Measurements from ENCODE around the gene IRF9. TPM values are rescaled to one million over a fixed set of nuclear protein-coding genes. Genes with fewer than 3 reads are reported as not detected.

The IRF9 gene
- 54.0 and 57.1 TPM in 2 replicates for total RNA-seq

GRCh38 chr14:24160850-24161804 is at the start of gene IRF9:
TSS of gene IRF9 (plus strand) at chr14:24161265. CDS start at chr14:24162145, 880 bp downstream.

GRCh38 chr14:24114532-24115421 is 46.3 kb upstream of the IRF9 start, which contains the start of the genes DCAF11 and NRL:
TSS of gene DCAF11 (plus strand) at chr14:24114777. CDS start at chr14:24115595, 818 bp downstream.
TSS of gene NRL (minus strand) at chr14:24114949. CDS start at chr14:24082848, 32,101 bp downstream.

GRCh38 chr14:24130380-24130716 is 30.7 kb upstream of the IRF9 start, which contains the start of gene FITM1:
TSS of gene FITM1 (plus strand) at chr14:24130659. CDS start at chr14:24131564, 905 bp downstream.

GRCh38 chr14:24135834-24136683 is 25.0 kb upstream of the IRF9 start, which contains the start of gene PSME1:
TSS of gene PSME1 (plus strand) at chr14:24136194. CDS start at chr14:24136263, 69 bp downstream.

GRCh38 chr14:24141097-24141880 is 19.8 kb upstream of the IRF9 start, which contains the start of gene EMC9:
TSS of gene EMC9 (minus strand) at chr14:24141591. CDS start at chr14:24141304, 287 bp downstream.

GRCh38 chr14:24146453-24146977 is 14.6 kb upstream of the IRF9 start, which contains the start of gene PSME2:
TSS of gene PSME2 (minus strand) at chr14:24146610. CDS start at chr14:24146581, 29 bp downstream.

GRCh38 chr14:24146978-24147760 is 13.9 kb upstream of the IRF9 start, which contains the start of gene RNF31:
TSS of gene RNF31 (plus strand) at chr14:24147498. CDS start at chr14:24147699, 201 bp downstream.

GRCh38 chr14:24171422-24172260 is 10.6 kb downstream of the IRF9 start, which contains the start of gene REC8:
TSS of gene REC8 (plus strand) at chr14:24172080. CDS start at chr14:24172553, 473 bp downstream.

GRCh38 chr14:24188251-24189058 is 27.4 kb downstream of the IRF9 start, which contains the start of gene IPO4:
TSS of gene IPO4 (minus strand) at chr14:24188816. CDS start at chr14:24188787, 29 bp downstream.

GRCh38 chr14:24195186-24196070 is 34.4 kb downstream of the IRF9 start, which contains the start of gene TM9SF1:
TSS of gene TM9SF1 (minus strand) at chr14:24195441. CDS start at chr14:24195019, 422 bp downstream.

GRCh38 chr14:24212924-24213865 is 52.1 kb downstream of the IRF9 start, which contains the start of gene CHMP4A:
TSS of gene CHMP4A (minus strand) at chr14:24213488. CDS start at chr14:24213439, 49 bp downstream.

GRCh38 chr14:24215495-24216344 is 54.7 kb downstream of the IRF9 start, which contains the start of gene MDP1:
TSS of gene MDP1 (minus strand) at chr14:24216066. CDS start at chr14:24215955, 111 bp downstream.

Measured in smooth muscle cell of the pulmonary artery (primary cell).